Aorta (tissue), 5 donors: ENCODE results near the gene CDCA3. TPM values are rescaled to one million over a fixed set of nuclear protein-coding genes. Genes with fewer than 3 reads are reported as not detected.

ENCODE experiments used
- ATAC-seq: fragments of 200-7000 bp; cut with Tn5 transposase; one replicate; pipeline ENCODE4 v1.9.1; 2022; ENCODE audit warnings: moderate library complexity; ENCODE audit not compliant: low FRiP score
- DNase-seq, 2 donors: peaks; one replicate each; pipeline ENCODE4 v3.0.0-alpha.2; 2020
- H3K27ac ChIP-seq, 2 donors: one replicate each; pipeline ENCODE4 v1.5.1; 2013; ENCODE audit warnings: low read length in 2 of 2, mild to moderate bottlenecking in 2 of 2, moderate library complexity in 2 of 2, control low read depth in 1 of 2, inconsistent platforms in 1 of 2, low read depth in 1 of 2
- H3K27me3 ChIP-seq, 2 donors: one replicate each; pipeline ENCODE4 v1.6.1; 2013; ENCODE audit warnings: control low read depth in 1 of 2, low read length in 1 of 2, mild to moderate bottlenecking in 1 of 2, moderate library complexity in 1 of 2; ENCODE audit not compliant: insufficient read depth in 2 of 2, control insufficient read depth in 1 of 2
- H3K36me3 ChIP-seq, 2 donors: one replicate each; pipeline ENCODE4 v1.6.1; 2013; ENCODE audit warnings: control low read depth in 1 of 2, low read length in 1 of 2, mild to moderate bottlenecking in 1 of 2; ENCODE audit not compliant: insufficient read depth in 2 of 2, control insufficient read depth in 1 of 2
- H3K4me1 ChIP-seq, 2 donors: one replicate each; pipeline ENCODE4 v1.6.1; 2013; ENCODE audit warnings: low read length in 2 of 2, control low read depth in 1 of 2, mild to moderate bottlenecking in 1 of 2, moderate library complexity in 1 of 2; ENCODE audit not compliant: insufficient read depth in 2 of 2, control insufficient read depth in 1 of 2
- H3K4me3 ChIP-seq, 2 donors: one replicate each; pipeline ENCODE4 v1.5.1; 2013; ENCODE audit warnings: low read length in 2 of 2, control low read depth in 1 of 2, mild to moderate bottlenecking in 1 of 2
- H3K9me3 ChIP-seq: one replicate; pipeline ENCODE4 v1.6.1; 2013; ENCODE audit warnings: mild to moderate bottlenecking, low read length; ENCODE audit not compliant: control insufficient read depth
- WGBS, 2 donors: extraction: QIAGEN DNeasy Blood & Tissue Kit; methylation state at CpG; one replicate each; pipeline ENCODE4 v1.1.7; 2013; 5-methylcytosine and 5-hydroxymethylcytosine counted together
- intact Hi-C, 2 donors: fragments of 100-400 bp; cut with DNase I; formaldehyde crosslinking; loops; one replicate each; pipeline versions ENCODE4 v1.14.2 to v1.15.0; 2022
- polyA plus RNA-seq, 2 donors: library from polyadenylated mRNA; stranded (reverse); fragments of 200-250 nt; gene quantifications; one replicate each; pipeline ENCODE4 v1.2.3, GENCODE V29; 2013
- total RNA-seq, 2 donors: library from RNA; stranded (reverse); fragmentation: NEBNext Ultra II Directional; extraction: Animal tissue kit (Norgen Biotek cat#: 25700); gene quantifications; one replicate each; pipeline ENCODE4 v1.2.1, GENCODE V29; 2021
- donor health status: healthy with polysubstance abuse.
- donor health status: Bipolar disorder and iron deficiency.
- donor health status: DM: no; HTN: no; CAD: no.
- donor health status: DM: no; HTN: no; CAD: no.
- donor health status: DM: yes; HTN: yes; CAD: no.

CDCA3 gene
- total and polyA plus RNA-seq, 4 donors, result 0.42 to 12.6 (median 2.8) TPM

- DNase-seq (no peak), ATAC-seq (no peak)
- intact Hi-C loops, result no loop called here
- peaks cover 0 to 4% of the 10 kb centered on the region in 2 donors for H3K36me3 ChIP-seq
- no peak overlapping the region for H3K4me3 ChIP-seq
- WGBS, 2 donors, result 85 to 92% methylated on average over 4 of the region's 4 CpGs
- H3K4me1 ChIP-seq, result no peaks in the 10 kb centered on the region
- no peaks in the 10 kb centered on the region for H3K27me3 ChIP-seq
- no peaks in the 10 kb centered on the region for H3K9me3 ChIP-seq
- no peak overlapping the region for H3K27ac ChIP-seq
Observed at GRCh38 chr12:6842075-6842474, 9.0 kb downstream of the CDCA3 start.

- no peak for ATAC-seq
- intact Hi-C loops, result no loop called here
- Histone ChIP-seq H3K36me3 (peaks cover 0 to 4% of the 10 kb centered on the region in 2 donors), H3K4me1 (no peaks in the 10 kb centered on the region), H3K9me3 (no peaks in the 10 kb centered on the region), H3K27me3 (no peaks in the 10 kb centered on the region), H3K4me3 (no peak within 1 kb of the TSS), H3K27ac (no peak within 1 kb of the TSS)
- DNase-seq, result peak in 1 of 2 donors; percentile 46
- WGBS, 2 donors, result 46 to 57% methylated on average over 22 to 24 of the region's 24 CpGs
Observed at GRCh38 chr12:6840761-6841515, 10.1 kb downstream of the CDCA3 start, which contains the start of gene GNB3. Gene GNB3 (plus strand): TSS chr12:6840925. CDS start chr12:6841288, 363 bp downstream.

GRCh38 chr12:6840330-6840729 is 10.8 kb downstream of the CDCA3 start:
- 45 to 46% methylated on average over 1 of the region's 1 CpG for WGBS, 2 donors
- intact Hi-C loops, result no loop called here
- peaks cover 0 to 4% of the 10 kb centered on the region in 2 donors for H3K36me3 ChIP-seq

GRCh38 chr12:6839482-6840201 is 11.4 kb downstream of the CDCA3 start:
- no peaks in the 10 kb centered on the region for H3K9me3 ChIP-seq
- WGBS, 2 donors, result 73 to 75% methylated on average over 10 of the region's 10 CpGs
- DNase-seq, result peak in 1 of 2 donors; percentile 38
- peaks cover 0 to 4% of the 10 kb centered on the region in 2 donors for H3K36me3 ChIP-seq
- ATAC-seq, result no peak
- H3K4me1 ChIP-seq, result no peaks in the 10 kb centered on the region
- no peaks in the 10 kb centered on the region for H3K27me3 ChIP-seq
- no peak overlapping the region for H3K4me3 ChIP-seq
- intact Hi-C loops, result no loop called here
- no peak overlapping the region for H3K27ac ChIP-seq

More at GRCh38 chr12:6840330-6840729, 10.8 kb downstream of the CDCA3 start:
- DNase-seq (peak in 1 of 2 donors; percentile 33), ATAC-seq (no peak)
- Histone ChIP-seq H3K9me3 (no peaks in the 10 kb centered on the region), H3K27me3 (no peaks in the 10 kb centered on the region), H3K27ac (no peak overlapping the region), H3K4me3 (no peak overlapping the region), H3K4me1 (no peaks in the 10 kb centered on the region)

GRCh38 chr12:6838854-6839253 is 12.2 kb downstream of the CDCA3 start:
- ATAC-seq, result no peak
- no peak overlapping the region for H3K27ac ChIP-seq
- H3K27me3 ChIP-seq, result no peaks in the 10 kb centered on the region
- H3K4me1 ChIP-seq, result no peaks in the 10 kb centered on the region
- H3K36me3 ChIP-seq, result peaks cover 0 to 4% of the 10 kb centered on the region in 2 donors
- no peak overlapping the region for H3K4me3 ChIP-seq
- DNase-seq, result peak in 1 of 2 donors; percentile 32
- intact Hi-C loops, result no loop called here
- no peaks in the 10 kb centered on the region for H3K9me3 ChIP-seq
- 90 to 91% methylated on average over 16 of the region's 16 CpGs for WGBS, 2 donors

- no peak for ATAC-seq
- intact Hi-C loops, result no loop called here
- Histone ChIP-seq H3K27me3 (no peaks in the 10 kb centered on the region), H3K27ac (no peak overlapping the region), H3K4me3 (no peak overlapping the region), H3K36me3 (peaks cover 0 to 4% of the 10 kb centered on the region in 2 donors), H3K9me3 (no peaks in the 10 kb centered on the region), H3K4me1 (no peaks in the 10 kb centered on the region)
- DNase-seq, result peak in 1 of 2 donors; percentile 43
- 88 to 93% methylated on average over 26 of the region's 26 CpGs for WGBS, 2 donors
Observed at GRCh38 chr12:6837370-6838060, 13.6 kb downstream of the CDCA3 start.

- WGBS, 2 donors, result 86 to 89% methylated on average over 16 of the region's 16 CpGs
- peaks cover 0 to 4% of the 10 kb centered on the region in 2 donors for H3K36me3 ChIP-seq
Observed at GRCh38 chr12:6836851-6837250, 14.2 kb downstream of the CDCA3 start.

GRCh38 chr12:6834873-6835272 is 16.2 kb downstream of the CDCA3 start:
- Histone ChIP-seq H3K4me1 (no peaks in the 10 kb centered on the region), H3K36me3 (peaks cover 0 to 6% of the 10 kb centered on the region in 2 donors), H3K9me3 (no peaks in the 10 kb centered on the region), H3K27me3 (no peaks in the 10 kb centered on the region), H3K27ac (no peak overlapping the region), H3K4me3 (no peak overlapping the region)
- ATAC-seq, result no peak
- WGBS, 2 donors, result 84 to 87% methylated on average over 5 of the region's 5 CpGs
- DNase-seq, result no peak
- intact Hi-C loops, result no loop called here

More at GRCh38 chr12:6836851-6837250, 14.2 kb downstream of the CDCA3 start:
- Histone ChIP-seq H3K9me3 (no peaks in the 10 kb centered on the region), H3K4me3 (no peak overlapping the region), H3K27ac (no peak overlapping the region), H3K4me1 (no peaks in the 10 kb centered on the region), H3K27me3 (no peaks in the 10 kb centered on the region)
- DNase-seq (peak in 1 of 2 donors; percentile 40), ATAC-seq (no peak)
- intact Hi-C loops, result no loop called here
